ENCODE results near the gene ABCB4. TPM values are rescaled to one million over a fixed set of nuclear protein-coding genes. Genes with fewer than 3 reads are reported as not detected.
A peak's percentile ranks its signal among the peaks of the same experiment; 100 is the strongest.
"Not testable (repeated sequence)": the region's sequence is repeated elsewhere in the genome, so short reads cannot be mapped to it uniquely, and the experiment has no call there.

The ABCB4 gene
- total RNA-seq, 6 donors from 2014 or later: 0.06 to 0.47 (median 0.15) TPM; not detected in 3

- WGBS, 2 donors: 58 to 67% methylated on average over 16 of the region's 16 CpGs
- peak in 1 of 2 donors; percentile 34 for DNase-seq
- not testable (repeated sequence) for H3K9me3 ChIP-seq; ATAC-seq (ENCODE audit: low FRiP score in 2 of 2); H3K27ac ChIP-seq; H3K27me3 ChIP-seq; H3K4me3 ChIP-seq; H3K36me3 ChIP-seq; H3K4me1 ChIP-seq
- TF ChIP-seq CTCF (IDR thresholded peaks at IDR 0.05): peak in 1 of 6 experiments; percentile 4
These were observed 10.5 kb downstream of the ABCB4 start for GRCh38 chr7:87464830-87465533.

GRCh38 chr7:87463982-87464381 is 11.5 kb downstream of the ABCB4 start:
- no peak for DNase-seq
- H3K27me3 ChIP-seq: no peaks in the 10 kb centered on the region
- H3K4me1 ChIP-seq: no peaks in the 10 kb centered on the region
- H3K9me3 ChIP-seq: no peaks in the 10 kb centered on the region
- no peak overlapping the region for H3K27ac ChIP-seq
- no peak overlapping the region for H3K4me3 ChIP-seq
- TF ChIP-seq CTCF (IDR thresholded peaks at IDR 0.05): no peak
- no peak for TF ChIP-seq POLR2A (IDR thresholded peaks at IDR 0.05)
- no peak for TF ChIP-seq POLR2AphosphoS5 (IDR thresholded peaks at IDR 0.05)
- no peak for TF ChIP-seq EP300 (IDR thresholded peaks at IDR 0.05)
- H3K36me3 ChIP-seq: no peaks in the 10 kb centered on the region
- WGBS, 2 donors: 87 to 91% methylated on average over 2 of the region's 2 CpGs
- no peak for ATAC-seq (ENCODE audit: low FRiP score in 2 of 2)

GRCh38 chr7:87460444-87460843 is 15.0 kb downstream of the ABCB4 start:
- H3K27me3 ChIP-seq; H3K9me3 ChIP-seq; H3K27ac ChIP-seq; H3K4me3 ChIP-seq; H3K4me1 ChIP-seq; DNase-seq; ATAC-seq (ENCODE audit: low FRiP score in 2 of 2); H3K36me3 ChIP-seq: not testable (repeated sequence)
- 91 to 97% methylated on average over 3 of the region's 3 CpGs for WGBS, 2 donors

GRCh38 chr7:87459941-87460340 is 15.5 kb downstream of the ABCB4 start:
- no peak for DNase-seq
- no peaks in the 10 kb centered on the region for H3K9me3 ChIP-seq
- ATAC-seq (ENCODE audit: low FRiP score in 2 of 2): no peak
- no peaks in the 10 kb centered on the region for H3K4me1 ChIP-seq
- TF ChIP-seq POLR2A (IDR thresholded peaks at IDR 0.05) (no peak), POLR2AphosphoS5 (IDR thresholded peaks at IDR 0.05) (no peak), EP300 (IDR thresholded peaks at IDR 0.05) (no peak), CTCF (IDR thresholded peaks at IDR 0.05) (no peak)
- no peak overlapping the region for H3K4me3 ChIP-seq
- 88 to 91% methylated on average over 2 of the region's 2 CpGs for WGBS, 2 donors
- no peaks in the 10 kb centered on the region for H3K36me3 ChIP-seq
- H3K27ac ChIP-seq: no peak overlapping the region
- H3K27me3 ChIP-seq: no peaks in the 10 kb centered on the region

GRCh38 chr7:87458148-87458547 is 17.3 kb downstream of the ABCB4 start:
- Histone ChIP-seq H3K27ac (no peak overlapping the region), H3K9me3 (no peaks in the 10 kb centered on the region), H3K36me3 (no peaks in the 10 kb centered on the region), H3K4me3 (no peak overlapping the region), H3K27me3 (no peaks in the 10 kb centered on the region), H3K4me1 (no peaks in the 10 kb centered on the region)
- 67 to 70% methylated on average over 3 of the region's 3 CpGs for WGBS, 2 donors
- no peak for ATAC-seq (ENCODE audit: low FRiP score in 2 of 2)
- no peak for TF ChIP-seq EP300 (IDR thresholded peaks at IDR 0.05)
- TF ChIP-seq POLR2AphosphoS5 (IDR thresholded peaks at IDR 0.05): no peak
- TF ChIP-seq POLR2A (IDR thresholded peaks at IDR 0.05): no peak
- TF ChIP-seq CTCF (IDR thresholded peaks at IDR 0.05): no peak
- DNase-seq: no peak

Measured in upper lobe of left lung (tissue), 6 donors.